Endothelial cell of umbilical vein (primary cell): ENCODE data around the gene PER3. TPM values are rescaled to one million over a fixed set of nuclear protein-coding genes. Genes with fewer than 3 reads are reported as not detected.

Experiments used
- BruUV-seq: library from RNA; stranded (reverse); fragments of 400-500 nt; replicated peaks from 2 replicates; lab custom pipeline; 2021; lab: Mats Ljungman, UMichigan
- CTCF ChIA-PET: fragments of 300-600, 350-600 bp; sonication (Branson Sonifier 250); formaldehyde crosslinking; loops from one replicate; lab custom pipeline; 2021; ENCODE audit warnings: antibody characterized with exemption, inconsistent platforms; lab: Charles Lee
- POLR2A ChIA-PET: fragments of 300-600, 350-600 bp; sonication (Branson Sonifier 250); formaldehyde crosslinking; loops from one replicate; lab custom pipeline; 2021; ENCODE audit warnings: antibody characterized with exemption, inconsistent platforms; lab: Charles Lee
- DNase-seq: peaks from one replicate; pipeline ENCODE4 v3.0.0-alpha.2; 2011; ENCODE audit warnings: low read depth, low spot score
- FAIRE-seq: peaks from 2 replicates; lab custom pipeline; 2011; peaks lifted over from hg19 to GRCh38; lab: Jason Lieb, UNC
- H2AFZ ChIP-seq: 2 replicates; pipeline ENCODE4 v1.6.0; 2012; ENCODE audit warnings: low read depth, low read length, control low read depth, inconsistent platforms
- H3K27ac ChIP-seq: 2 replicates; pipeline ENCODE4 v1.5.1; 2011; ENCODE audit warnings: low read depth, mild to moderate bottlenecking, control low read depth, low read length, moderate library complexity; ENCODE audit not compliant: insufficient read depth
- H3K27me3 ChIP-seq, 2 experiments: 2 replicates each; pipeline versions ENCODE4 v1.6.0 to v1.6.1; 2011; ENCODE audit warnings: low read length in 2 of 2, mixed read lengths in 1 of 2; ENCODE audit not compliant: control insufficient read depth in 2 of 2, insufficient read depth in 2 of 2
- H3K36me3 ChIP-seq, 2 experiments: 2 replicates in 1 of 2; 3 replicates in 1 of 2; pipeline ENCODE4 v1.5.1; 2011; ENCODE audit warnings: low read length in 2 of 2, mild to moderate bottlenecking in 1 of 2, moderate library complexity in 1 of 2; ENCODE audit not compliant: control insufficient read depth in 2 of 2, insufficient read depth in 2 of 2; ENCODE audit errors: extremely low read depth in 1 of 2
- H3K4me1 ChIP-seq: 3 replicates; pipeline ENCODE4 v1.5.1; 2011; ENCODE audit warnings: mild to moderate bottlenecking, low read length; ENCODE audit not compliant: control insufficient read depth, insufficient read depth; ENCODE audit errors: extremely low read depth
- H3K4me2 ChIP-seq: 2 replicates; pipeline ENCODE4 v1.6.1; 2011; ENCODE audit warnings: low read length, control low read depth, mixed read lengths; ENCODE audit not compliant: insufficient read depth
- H3K4me3 ChIP-seq, 3 experiments: fragments of 200-600 bp in 1 of 3; sonication (generic), shearing (Covaris generic) in 1 of 3; replicated peaks in 1 of 3; 2 replicates each; pipeline ENCODE4 v1.5.1; 2011 to 2016; ENCODE audit warnings: control low read depth in 3 of 3, low read length in 3 of 3, mild to moderate bottlenecking in 2 of 3, inconsistent platforms in 1 of 3, low read depth in 1 of 3, moderate library complexity in 1 of 3; ENCODE audit not compliant: insufficient read depth in 1 of 3
- H3K79me2 ChIP-seq: 2 replicates; pipeline ENCODE4 v1.6.0; 2012; ENCODE audit warnings: low read length, inconsistent platforms; ENCODE audit not compliant: control insufficient read depth, insufficient read depth
- H3K9ac ChIP-seq: replicated peaks from 2 replicates; pipeline ENCODE3; 2011; ENCODE audit warnings: low read length, control low read depth; ENCODE audit not compliant: insufficient read depth; ENCODE audit errors: extremely low read depth
- H3K9me1 ChIP-seq: replicated peaks from 3 replicates; pipeline ENCODE4 v1.6.0; 2011; ENCODE audit warnings: mild to moderate bottlenecking, low read length; ENCODE audit not compliant: control insufficient read depth, insufficient read depth; ENCODE audit errors: extremely low read depth
- H3K9me3 ChIP-seq: replicated peaks from 2 replicates; pipeline ENCODE4 v1.5.1; 2012; ENCODE audit warnings: low read length, inconsistent platforms; ENCODE audit not compliant: control insufficient read depth, insufficient read depth
- H4K20me1 ChIP-seq: replicated peaks from 2 replicates; pipeline ENCODE3; 2011; ENCODE audit warnings: mild to moderate bottlenecking, low read length; ENCODE audit not compliant: control insufficient read depth, insufficient read depth; ENCODE audit errors: extremely low read depth
- EZH2 ChIP-seq: IDR thresholded peaks from 2 replicates; pipeline ENCODE4 v1.6.1; 2012; ENCODE audit warnings: borderline replicate concordance, low read depth, mild to moderate bottlenecking, moderate library complexity, low read length, inconsistent platforms; ENCODE audit not compliant: severe bottlenecking
- FOS ChIP-seq: IDR thresholded peaks from 2 replicates; pipeline ENCODE4 v1.6.1; 2011; ENCODE audit warnings: mild to moderate bottlenecking, low read length, moderate library complexity, borderline replicate concordance; ENCODE audit not compliant: insufficient read depth
- GATA2 ChIP-seq: IDR thresholded peaks from 2 replicates; pipeline ENCODE4 v1.7.0; 2011; ENCODE audit warnings: low read depth, mild to moderate bottlenecking, moderate library complexity, mixed read lengths, low read length; ENCODE audit not compliant: insufficient read length, insufficient read depth
- JUN ChIP-seq: IDR thresholded peaks from 2 replicates; pipeline ENCODE4 v1.6.1; 2011; ENCODE audit warnings: borderline replicate concordance, low read depth; ENCODE audit not compliant: insufficient read length, insufficient read depth
- MYC ChIP-seq: IDR thresholded peaks from one replicate; pipeline ENCODE4 v1.6.1; 2011; ENCODE audit warnings: mild to moderate bottlenecking, low read depth, low read length
- POLR2A ChIP-seq: IDR thresholded peaks from 2 replicates; pipeline ENCODE4 v1.6.1; 2012; ENCODE audit warnings: low read depth, mild to moderate bottlenecking, control low read depth, low read length
- POLR2AphosphoS5 ChIP-seq: IDR thresholded peaks from 2 replicates; pipeline ENCODE4 v1.6.1; 2012; ENCODE audit warnings: low read depth, mild to moderate bottlenecking, control low read depth, low read length, moderate library complexity; ENCODE audit not compliant: insufficient read depth
- dilution Hi-C: fragments of 300-500 bp; cut with MboI; formaldehyde crosslinking; loops from one replicate; pipeline ENCODE4 v1.15.0; 2019; ENCODE audit warnings: low sequenced_read_pairs; ENCODE audit not compliant: extremely low pct_ligation_motif_present
- intact Hi-C: fragments of 100-400 bp; cut with micrococcal nuclease; formaldehyde crosslinking; loops from one replicate; pipeline ENCODE4 v1.10.0; 2022
- polyA plus RNA-seq, 4 experiments: library from polyadenylated mRNA; depleted of rRNA in 3 of 4; stranded (reverse) in 3 of 4; unstranded in 1 of 4; fragments of >200 nt; gene quantifications; 2 replicates each; pipeline versions ENCODE4 v1.2.1 to v1.2.3, GENCODE V29; 2011 to 2012; ENCODE audit warnings: missing spikeins in 1 of 4
- total RNA-seq: library from RNA; stranded (reverse); gene quantifications from 2 replicates; pipeline ENCODE4 v1.2.3, GENCODE V29; 2021
- TF ChIP-seq, protein P1 (sequence below), 2 donors: IDR thresholded peaks; 1 replicate in 1 of 2; 2 replicates in 1 of 2; pipeline ENCODE4 v1.5.1; 2011; ENCODE audit warnings: low read length in 2 of 2, mild to moderate bottlenecking in 2 of 2, moderate library complexity in 2 of 2, control low read depth in 1 of 2, inconsistent platforms in 1 of 2, low read depth in 1 of 2; ENCODE audit not compliant: insufficient read depth in 1 of 2; ENCODE audit errors: extremely low read depth in 1 of 2
- TF ChIP-seq, protein P2 (sequence below): IDR thresholded peaks from 2 replicates; pipeline ENCODE4 v1.6.1; 2011; ENCODE audit not compliant: insufficient read depth, insufficient read length

The PER3 gene
- total and polyA plus RNA-seq, 2 donors (not counting 3 experiments of a cell fraction or from before 2014, with no cell fraction given) = 2.5 to 2.6 TPM

DNA sequence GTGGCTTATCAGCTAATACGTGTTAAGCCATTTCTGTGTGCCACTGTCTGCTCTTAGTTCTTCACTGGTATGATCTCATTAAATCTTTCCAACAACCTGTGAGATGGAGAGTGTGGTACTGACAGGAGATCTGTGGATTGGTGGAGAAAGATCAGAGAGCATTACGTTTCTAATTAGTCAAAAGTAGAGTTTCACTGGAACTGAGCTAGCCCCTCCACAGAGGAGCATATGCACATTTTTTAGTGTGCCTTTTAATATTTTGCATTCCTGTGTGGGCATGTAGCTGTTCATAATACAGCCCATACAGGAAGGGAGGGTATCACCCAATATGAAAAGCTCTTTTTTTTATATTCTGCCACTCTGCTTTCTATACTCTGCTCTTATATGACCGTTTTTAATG lies 37.2 kb downstream of the PER3 start:
- POLR2A ChIA-PET = no interaction called here
- Histone ChIP-seq H3K4me1 (no peaks in the 10 kb centered on the region), H3K4me2 (no peak overlapping the region), H3K79me2 (no peaks in the 10 kb centered on the region), H3K27me3 (no peaks in the 10 kb centered on the region), H2AFZ (no peak overlapping the region), H3K27ac (no peak overlapping the region), H4K20me1 (no peaks in the 10 kb centered on the region), H3K9me3 (no peaks in the 10 kb centered on the region), H3K36me3 (no peaks in the 10 kb centered on the region), H3K9ac (no peak overlapping the region), H3K4me3 (no peak overlapping the region), H3K9me1 (no peaks in the 10 kb centered on the region)
- intact Hi-C loops (no loop called here), dilution Hi-C loops (no loop called here)
- CTCF ChIA-PET = interaction anchor here (1.0 to 4.3 kb wide), 4 partner anchors 9 to 152 kb away, joined by 4 to 29 read pairs (median 4); no protein-coding TSS in a partner anchor
- no TSS peak for BruUV-seq
- no peak for FAIRE-seq
- DNase-seq = no peak
- TF ChIP-seq EZH2 = no peak

DNA sequence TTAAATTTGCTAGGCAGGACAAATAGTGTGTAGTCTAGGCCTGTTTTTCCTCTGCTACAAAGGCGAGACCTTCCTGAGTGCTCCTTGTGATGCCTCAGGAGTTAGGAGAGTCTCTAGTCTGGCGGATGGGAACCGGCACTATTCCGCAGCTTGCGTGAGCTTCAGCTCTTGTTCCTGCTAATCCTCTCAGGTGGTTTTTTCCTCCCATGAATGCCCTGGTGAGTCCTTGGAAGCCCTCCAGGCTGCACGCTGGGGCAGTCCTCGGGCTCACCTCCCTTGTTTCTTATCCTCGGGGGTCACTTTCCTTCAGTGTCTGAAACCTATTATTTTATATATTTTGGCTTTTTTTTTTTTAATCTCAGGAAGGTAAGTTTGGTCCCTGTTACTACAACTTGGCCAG lies 40.6 kb downstream of the PER3 start:
- no peak for DNase-seq
- CTCF ChIA-PET = interaction anchor here (1.4 to 4.3 kb wide), 2 partner anchors 17 to 156 kb away, joined by 3 to 29 read pairs; no protein-coding TSS in a partner anchor
- no peaks in the 10 kb centered on the region for H3K9me1 ChIP-seq
- H3K27me3 ChIP-seq = no peaks in the 10 kb centered on the region
- intact Hi-C loops = no loop called here
- dilution Hi-C loops = no loop called here
- H3K27ac ChIP-seq = no peak overlapping the region
- H3K79me2 ChIP-seq = no peaks in the 10 kb centered on the region
- H3K36me3 ChIP-seq = no peaks in the 10 kb centered on the region
- no peak overlapping the region for H3K4me2 ChIP-seq
- FAIRE-seq = no peak
- no TSS peak for BruUV-seq
- TF ChIP-seq EZH2 = no peak
- TF ChIP-seq JUN = no peak
- no peak for TF ChIP-seq FOS
- TF ChIP-seq, protein P1, sequence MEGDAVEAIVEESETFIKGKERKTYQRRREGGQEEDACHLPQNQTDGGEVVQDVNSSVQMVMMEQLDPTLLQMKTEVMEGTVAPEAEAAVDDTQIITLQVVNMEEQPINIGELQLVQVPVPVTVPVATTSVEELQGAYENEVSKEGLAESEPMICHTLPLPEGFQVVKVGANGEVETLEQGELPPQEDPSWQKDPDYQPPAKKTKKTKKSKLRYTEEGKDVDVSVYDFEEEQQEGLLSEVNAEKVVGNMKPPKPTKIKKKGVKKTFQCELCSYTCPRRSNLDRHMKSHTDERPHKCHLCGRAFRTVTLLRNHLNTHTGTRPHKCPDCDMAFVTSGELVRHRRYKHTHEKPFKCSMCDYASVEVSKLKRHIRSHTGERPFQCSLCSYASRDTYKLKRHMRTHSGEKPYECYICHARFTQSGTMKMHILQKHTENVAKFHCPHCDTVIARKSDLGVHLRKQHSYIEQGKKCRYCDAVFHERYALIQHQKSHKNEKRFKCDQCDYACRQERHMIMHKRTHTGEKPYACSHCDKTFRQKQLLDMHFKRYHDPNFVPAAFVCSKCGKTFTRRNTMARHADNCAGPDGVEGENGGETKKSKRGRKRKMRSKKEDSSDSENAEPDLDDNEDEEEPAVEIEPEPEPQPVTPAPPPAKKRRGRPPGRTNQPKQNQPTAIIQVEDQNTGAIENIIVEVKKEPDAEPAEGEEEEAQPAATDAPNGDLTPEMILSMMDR (IDR thresholded peaks at IDR 0.05; ENCODE audit: extremely low read depth in 1 of 2, insufficient read depth in 1 of 2, low read depth in 1 of 2, low read length in 2 of 2) = no peak
- no peak for TF ChIP-seq GATA2
- TF ChIP-seq POLR2AphosphoS5 = no peak
- no peak for TF ChIP-seq MYC
- no peak for TF ChIP-seq POLR2A
- TF ChIP-seq, protein P2, sequence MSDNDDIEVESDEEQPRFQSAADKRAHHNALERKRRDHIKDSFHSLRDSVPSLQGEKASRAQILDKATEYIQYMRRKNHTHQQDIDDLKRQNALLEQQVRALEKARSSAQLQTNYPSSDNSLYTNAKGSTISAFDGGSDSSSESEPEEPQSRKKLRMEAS = no peak
- no peaks in the 10 kb centered on the region for H4K20me1 ChIP-seq
- H3K9ac ChIP-seq = no peak overlapping the region
- POLR2A ChIA-PET = no interaction called here
- no peak overlapping the region for H2AFZ ChIP-seq
- H3K9me3 ChIP-seq = no peaks in the 10 kb centered on the region
- H3K4me3 ChIP-seq = no peak overlapping the region
- no peaks in the 10 kb centered on the region for H3K4me1 ChIP-seq
